ENCODE results near the gene DYNLL2. TPM values are rescaled to one million over a fixed set of nuclear protein-coding genes. Genes with fewer than 3 reads are reported as not detected.

Gene DYNLL2
- total RNA-seq, 1 experiment from 2014 or later, result 38.7 TPM

DNA sequence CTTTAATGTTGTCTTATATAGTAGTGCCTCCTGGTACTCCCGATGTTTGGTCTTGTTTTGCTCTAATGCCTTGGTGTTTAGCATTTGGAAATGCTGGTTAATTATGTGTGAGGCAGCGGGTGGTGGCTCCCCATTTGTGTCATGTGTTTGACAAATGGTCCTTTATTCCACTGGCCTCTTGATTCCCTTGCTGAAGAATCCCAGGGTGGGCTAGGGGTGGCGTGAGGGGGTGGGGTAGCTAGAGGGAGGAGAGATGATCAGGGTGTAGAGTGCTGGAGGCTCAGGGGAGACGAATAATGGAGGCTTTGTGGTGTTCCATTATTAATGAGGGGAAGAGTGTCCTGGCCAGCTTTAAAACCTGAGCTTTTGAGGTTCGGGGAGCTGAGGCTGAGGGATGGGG is 5.4 kb downstream of the DYNLL2 start:
- H2BK20ac ChIP-seq (ENCODE audit: low read depth, low read length, poor library complexity, severe bottlenecking), result no peak overlapping the region
- no peak overlapping the region for H3K18ac ChIP-seq (ENCODE audit: insufficient read length, low read depth, low read length)
- Mint-ChIP-seq H3K27ac (peak overlapping the region in 1 of 3 experiments; percentile 63; a peak in 1 of 7 replicates), H3K36me3 (ENCODE audit: insufficient read depth in 1 of 3, low read depth in 3 of 3) (peaks cover 47 to 85% (median 81%) of the 10 kb centered on the region in 3 experiments; a peak in 6 of 7 replicates), H3K9me3 (no peaks in the 10 kb centered on the region; a peak in 1 of 5 replicates), H3K27me3 (ENCODE audit: low read depth) (no peaks in the 10 kb centered on the region), H3K4me1 (peaks cover 23 to 24% of the 10 kb centered on the region in 2 experiments), H3K4me3 (no peak overlapping the region; a peak in 1 of 5 replicates)
- H2BK5ac ChIP-seq (ENCODE audit: insufficient read length, low read length), result no peak overlapping the region
- no peak overlapping the region for H2AFZ ChIP-seq (ENCODE audit: low read length)
- no peak overlapping the region for H4K5ac ChIP-seq (ENCODE audit: insufficient read length, low read depth, low read length)
- WGBS (ENCODE audit: extremely low coverage, insufficient read length, low lambda C conversion rate), result no CpG with 5 or more reads among the region's 5 CpGs
- H3K4me2 ChIP-seq (ENCODE audit: insufficient read depth, insufficient read length, low read length), result no peak overlapping the region
- H3K79me2 ChIP-seq (ENCODE audit: insufficient read depth, low read length), result peaks cover 37% of the 10 kb centered on the region; the same call in 1 of the 2 replicates
- no peak overlapping the region for H3T11ph ChIP-seq (ENCODE audit: low read length)
- H3K14ac ChIP-seq (ENCODE audit: insufficient read depth, low read length), result no peak overlapping the region
- no peak overlapping the region for H3K27ac ChIP-seq (ENCODE audit: insufficient read length, low read depth, low read length)
- no peak overlapping the region for H2BK15ac ChIP-seq (ENCODE audit: low read depth, low read length)
- H3K56ac ChIP-seq (ENCODE audit: insufficient read length, low read depth, low read length), result no peak overlapping the region
- peaks cover 3% of the 10 kb centered on the region; the same call in 1 of the 2 replicates for H3K4me1 ChIP-seq (ENCODE audit: insufficient read depth, low read length)
- H3K4ac ChIP-seq (ENCODE audit: low read depth, low read length), result no peak overlapping the region
- H3K9ac ChIP-seq (ENCODE audit: extremely low read depth, insufficient read length, low read length), result no peak overlapping the region
- H3K27me3 ChIP-seq (ENCODE audit: insufficient read depth, low read length), result no peaks in the 10 kb centered on the region
- no peak overlapping the region for H4K8ac ChIP-seq (replicated peaks; ENCODE audit: insufficient read length, low read depth, low read length)
- H2BK120ac ChIP-seq (ENCODE audit: low read depth, low read length, poor library complexity, severe bottlenecking), result no peak overlapping the region
- no peak overlapping the region for H2AK5ac ChIP-seq (ENCODE audit: insufficient read length, low read length)
- no peak overlapping the region for H3K23ac ChIP-seq (ENCODE audit: insufficient read length, low read depth, low read length)
- peaks cover 3% of the 10 kb centered on the region for H4K20me1 ChIP-seq (ENCODE audit: control insufficient read depth, insufficient read depth, insufficient read length)
- no peak for DNase-seq
- no peak overlapping the region for H4K91ac ChIP-seq (ENCODE audit: insufficient read length, low read depth, low read length)
- TF ChIP-seq, protein P1, sequence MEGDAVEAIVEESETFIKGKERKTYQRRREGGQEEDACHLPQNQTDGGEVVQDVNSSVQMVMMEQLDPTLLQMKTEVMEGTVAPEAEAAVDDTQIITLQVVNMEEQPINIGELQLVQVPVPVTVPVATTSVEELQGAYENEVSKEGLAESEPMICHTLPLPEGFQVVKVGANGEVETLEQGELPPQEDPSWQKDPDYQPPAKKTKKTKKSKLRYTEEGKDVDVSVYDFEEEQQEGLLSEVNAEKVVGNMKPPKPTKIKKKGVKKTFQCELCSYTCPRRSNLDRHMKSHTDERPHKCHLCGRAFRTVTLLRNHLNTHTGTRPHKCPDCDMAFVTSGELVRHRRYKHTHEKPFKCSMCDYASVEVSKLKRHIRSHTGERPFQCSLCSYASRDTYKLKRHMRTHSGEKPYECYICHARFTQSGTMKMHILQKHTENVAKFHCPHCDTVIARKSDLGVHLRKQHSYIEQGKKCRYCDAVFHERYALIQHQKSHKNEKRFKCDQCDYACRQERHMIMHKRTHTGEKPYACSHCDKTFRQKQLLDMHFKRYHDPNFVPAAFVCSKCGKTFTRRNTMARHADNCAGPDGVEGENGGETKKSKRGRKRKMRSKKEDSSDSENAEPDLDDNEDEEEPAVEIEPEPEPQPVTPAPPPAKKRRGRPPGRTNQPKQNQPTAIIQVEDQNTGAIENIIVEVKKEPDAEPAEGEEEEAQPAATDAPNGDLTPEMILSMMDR (conservative IDR thresholded peaks at IDR 0.05), result no peak
- no peaks in the 10 kb centered on the region for H3K9me3 ChIP-seq (ENCODE audit: control insufficient read depth, low read depth, low read length)
- H3K79me1 ChIP-seq (ENCODE audit: insufficient read depth, low read depth, low read length, poor library complexity, severe bottlenecking), result peaks cover 9% of the 10 kb centered on the region
- H3K23me2 ChIP-seq (ENCODE audit: insufficient read length, low read depth, low read length, poor library complexity, severe bottlenecking), result no peaks in the 10 kb centered on the region
- H2BK12ac ChIP-seq (ENCODE audit: insufficient read length, low read depth, low read length), result no peak overlapping the region

Data from H9 (cell line).